Liver (tissue), 9 donors: ENCODE data around the gene ANK3. TPM values are rescaled to one million over a fixed set of nuclear protein-coding genes. Genes with fewer than 3 reads are reported as not detected.

Experiments used
- DNase-seq: peaks from one replicate; pipeline ENCODE4 v3.0.0-alpha.2; 2017; ENCODE audit warnings: low spot score
- H3K27ac ChIP-seq, 2 donors: one replicate each; pipeline ENCODE4 v1.7.0; 2013; ENCODE audit warnings: inconsistent platforms in 2 of 2, low read length in 2 of 2, control low read depth in 1 of 2, low read depth in 1 of 2, mild to moderate bottlenecking in 1 of 2
- H3K27me3 ChIP-seq, 4 donors: one replicate each; pipeline versions ENCODE4 v1.6.1 to v1.7.0; 2013; ENCODE audit warnings: low read length in 3 of 4, inconsistent platforms in 1 of 4, mild to moderate bottlenecking in 1 of 4, moderate library complexity in 1 of 4; ENCODE audit not compliant: control insufficient read depth in 4 of 4, insufficient read depth in 4 of 4
- H3K36me3 ChIP-seq, 4 donors: one replicate each; pipeline versions ENCODE4 v1.6.1 to v1.7.0; 2013; ENCODE audit warnings: low read length in 3 of 4, mild to moderate bottlenecking in 3 of 4, low read depth in 1 of 4, moderate library complexity in 1 of 4; ENCODE audit not compliant: control insufficient read depth in 4 of 4, insufficient read depth in 3 of 4
- H3K4me1 ChIP-seq, 4 donors: one replicate each; pipeline versions ENCODE4 v1.6.1 to v1.7.0; 2013; ENCODE audit warnings: low read length in 3 of 4, mild to moderate bottlenecking in 3 of 4, moderate library complexity in 1 of 4; ENCODE audit not compliant: control insufficient read depth in 4 of 4, insufficient read depth in 4 of 4
- H3K4me3 ChIP-seq, 3 donors: one replicate each; pipeline versions ENCODE4 v1.6.1 to v1.7.0; 2013; ENCODE audit warnings: low read length in 3 of 3, control low read depth in 1 of 3, low read depth in 1 of 3, mild to moderate bottlenecking in 1 of 3
- H3K9ac ChIP-seq, 2 donors: one replicate each; pipeline ENCODE4 v1.7.0; 2013; ENCODE audit warnings: low read length in 2 of 2, mild to moderate bottlenecking in 2 of 2, moderate library complexity in 2 of 2, control low read depth in 1 of 2, low read depth in 1 of 2
- H3K9me3 ChIP-seq, 4 donors: one replicate each; pipeline versions ENCODE4 v1.6.1 to v1.7.0; 2013; ENCODE audit warnings: low read length in 3 of 4; ENCODE audit not compliant: control insufficient read depth in 4 of 4
- EGR1 ChIP-seq, 2 donors: IDR thresholded peaks; 2 replicates each; pipeline ENCODE4 v1.6.1; 2016 to 2018; ENCODE audit warnings: antibody characterized with exemption in 2 of 2, low read depth in 2 of 2
- FOXA1 ChIP-seq: IDR thresholded peaks from 2 replicates; pipeline ENCODE4 v1.6.1; 2016; ENCODE audit warnings: antibody characterized with exemption
- GABPA ChIP-seq, 2 donors: IDR thresholded peaks in 1 of 2; conservative IDR thresholded peaks in 1 of 2; 2 replicates each; pipeline ENCODE4 v1.6.1; 2016; ENCODE audit warnings: antibody characterized with exemption in 2 of 2, mild to moderate bottlenecking in 1 of 2, moderate library complexity in 1 of 2
- HNF4G ChIP-seq: IDR thresholded peaks from 2 replicates; pipeline ENCODE4 v1.6.1; 2016; ENCODE audit warnings: antibody characterized with exemption
- JUND ChIP-seq, 2 donors: IDR thresholded peaks; 2 replicates each; pipeline ENCODE4 v1.6.1; 2016; ENCODE audit warnings: antibody characterized with exemption in 2 of 2
- RAD21 ChIP-seq, 2 donors: IDR thresholded peaks; 2 replicates each; pipeline ENCODE4 v1.6.1; 2016; ENCODE audit warnings: antibody characterized with exemption in 2 of 2, mild to moderate bottlenecking in 2 of 2
- REST ChIP-seq: IDR thresholded peaks from 2 replicates; pipeline ENCODE4 v1.6.1; 2016; ENCODE audit warnings: antibody characterized with exemption, mild to moderate bottlenecking
- SP1 ChIP-seq: IDR thresholded peaks from 2 replicates; pipeline ENCODE4 v1.6.1; 2018; ENCODE audit warnings: antibody characterized with exemption, mild to moderate bottlenecking
- WGBS: extraction: QIAGEN DNeasy Blood & Tissue Kit; methylation state at CpG from one replicate; pipeline ENCODE4 v1.1.7; 2013; 5-methylcytosine and 5-hydroxymethylcytosine counted together
- polyA plus RNA-seq, 2 donors: library from polyadenylated mRNA; stranded (reverse) in 1 of 2; unstranded in 1 of 2; fragments of 200-250 nt in 1 of 2; fragments of >200 nt in 1 of 2; fragmentation: Nextera tagmentation in 1 of 2; extraction: Ambion mirVana in 1 of 2; gene quantifications; one replicate each; pipeline versions ENCODE4 v1.2.1 to v1.2.3, GENCODE V29; 2013 to 2015
- total RNA-seq, 2 donors: library from RNA; depleted of rRNA; stranded (reverse); fragments of >200 nt; gene quantifications; one replicate each; pipeline ENCODE4 v1.2.3, GENCODE V29; 2014
- TF ChIP-seq, protein P1 (sequence below): IDR thresholded peaks from 2 replicates; pipeline ENCODE4 v1.6.1; 2016; ENCODE audit warnings: antibody characterized with exemption
- donor health status: healthy.
- donor health status: healthy.
- donor health status: healthy.
- donor health status: healthy.
- donor health status: healthy.

Gene ANK3
- total and polyA plus RNA-seq, 4 donors = 5.7 to 30.0 (median 9.7) TPM

GRCh38 chr10:60417901-60418300 lies 28.2 kb upstream of the ANK3 start:
- H3K9ac ChIP-seq = no peak overlapping the region
- H3K4me3 ChIP-seq = no peak overlapping the region
- H3K36me3 ChIP-seq = no peaks in the 10 kb centered on the region
- 94% methylated on average over 1 of the region's 1 CpG for WGBS
- H3K27me3 ChIP-seq = no peaks in the 10 kb centered on the region
- no peak for TF ChIP-seq REST
- no peak for TF ChIP-seq FOXA1
- TF ChIP-seq, protein P1, sequence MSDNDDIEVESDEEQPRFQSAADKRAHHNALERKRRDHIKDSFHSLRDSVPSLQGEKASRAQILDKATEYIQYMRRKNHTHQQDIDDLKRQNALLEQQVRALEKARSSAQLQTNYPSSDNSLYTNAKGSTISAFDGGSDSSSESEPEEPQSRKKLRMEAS = no peak
- no peak for TF ChIP-seq RAD21 (IDR thresholded peaks at IDR 0.05)
- TF ChIP-seq SP1 = no peak
- TF ChIP-seq JUND (IDR thresholded peaks at IDR 0.05) = no peak
- no peak for TF ChIP-seq EGR1 (IDR thresholded peaks at IDR 0.05; ENCODE audit: low read depth in 2 of 2)
- TF ChIP-seq GABPA (IDR thresholded peaks at IDR 0.05 in 1 of 2, conservative IDR thresholded peaks at IDR 0.05 in 1 of 2) = no peak
- TF ChIP-seq HNF4G = no peak
- peaks cover 0 to 14% (median 8%) of the 10 kb centered on the region in 4 donors for H3K4me1 ChIP-seq
- DNase-seq = no peak
- H3K27ac ChIP-seq = no peak overlapping the region
- H3K9me3 ChIP-seq = no peaks in the 10 kb centered on the region

- H3K27me3 ChIP-seq = no peaks in the 10 kb centered on the region
- H3K9me3 ChIP-seq = no peaks in the 10 kb centered on the region
- no peak for TF ChIP-seq JUND (IDR thresholded peaks at IDR 0.05)
- no peak for TF ChIP-seq SP1
- no peak for TF ChIP-seq REST
- no peak overlapping the region for H3K9ac ChIP-seq
- no peak overlapping the region for H3K4me3 ChIP-seq
- no peaks in the 10 kb centered on the region for H3K36me3 ChIP-seq
- 95% methylated on average over 2 of the region's 2 CpGs for WGBS
- DNase-seq = no peak
- H3K4me1 ChIP-seq = peaks cover 0 to 11% (median 5%) of the 10 kb centered on the region in 4 donors
- H3K27ac ChIP-seq = no peak overlapping the region
Measured at GRCh38 chr10:60417024-60417423, 27.3 kb upstream of the ANK3 start.
